ENCODE results near the gene RMDN2.
"Not testable (repeated sequence)": the region's sequence is repeated elsewhere in the genome, so short reads cannot be mapped to it uniquely, and the experiment has no call there.

The RMDN2 gene

DNA sequence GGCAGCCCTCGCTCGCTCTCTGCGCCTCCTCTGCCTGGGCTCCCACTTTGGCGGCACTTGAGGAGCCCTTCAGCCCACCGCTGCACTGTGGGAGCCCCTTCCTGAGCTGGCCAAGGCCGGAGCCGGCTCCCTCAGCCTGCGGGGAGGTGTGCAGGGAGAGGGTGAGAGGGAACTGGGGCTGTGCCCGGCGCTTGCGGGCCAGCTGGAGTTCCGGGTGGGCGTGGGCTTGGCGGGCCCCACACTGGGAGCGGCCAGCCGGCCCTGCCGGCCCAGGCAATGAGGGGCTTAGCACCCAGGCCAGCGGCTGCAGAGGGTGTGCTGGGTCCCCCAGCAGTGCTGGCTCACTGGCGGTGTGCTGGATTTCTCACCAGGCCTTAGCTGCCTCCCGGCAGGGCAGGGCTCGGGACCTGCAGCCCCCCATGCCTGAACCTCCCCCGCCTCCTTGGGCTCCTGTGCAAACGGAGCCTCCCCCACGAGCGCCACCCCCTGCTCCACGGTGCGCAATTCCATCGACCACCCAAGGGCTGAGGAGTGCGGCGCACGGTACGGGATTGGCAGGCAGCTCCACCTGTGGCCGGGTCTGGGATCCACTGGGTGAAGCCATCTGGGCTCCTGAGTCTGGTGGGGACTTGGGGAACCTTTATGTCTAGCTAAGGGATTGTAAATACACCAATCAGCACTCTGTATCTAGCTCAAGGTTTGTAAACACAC is 95.4 kb downstream of the RMDN2 start:
- not testable (repeated sequence) for H3K36me3 ChIP-seq (ENCODE audit: control insufficient read depth, insufficient read depth, low read length)
- WGBS, 2 experiments (ENCODE audit: insufficient coverage in 2 of 2) = 92 to 94% methylated on average over 17 to 22 of the region's 33 CpGs

DNA sequence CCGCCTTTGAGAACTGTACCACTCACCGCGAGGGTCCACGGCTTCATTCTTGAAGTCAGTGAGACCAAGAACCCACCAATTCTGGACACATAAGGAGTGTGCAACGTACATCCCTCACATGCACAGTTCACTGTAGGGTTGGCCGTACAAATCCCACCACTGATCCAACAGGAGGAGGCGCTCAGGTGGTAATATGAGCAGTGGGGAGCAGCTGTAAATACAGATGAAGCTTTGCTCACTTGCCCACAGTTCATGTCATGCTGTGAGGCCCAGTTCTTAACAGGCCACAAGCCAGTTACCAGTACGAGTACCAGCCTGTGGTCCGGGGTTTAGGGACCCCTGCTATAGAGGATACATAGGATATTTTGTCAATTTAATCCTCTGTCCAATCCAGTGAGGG is 96.5 kb downstream of the RMDN2 start:
- no peak overlapping the region for H3K27ac ChIP-seq (ENCODE audit: low read depth, low read length, severe bottlenecking)
- 95 to 98% methylated on average over 7 to 9 of the region's 9 CpGs for WGBS, 2 experiments (ENCODE audit: insufficient coverage in 2 of 2)
- H3K4me3 ChIP-seq (ENCODE audit: extremely low read depth, insufficient read depth, low read length, poor library complexity, severe bottlenecking) = no peak overlapping the region
- no peaks in the 10 kb centered on the region for H3K36me3 ChIP-seq (ENCODE audit: control insufficient read depth, insufficient read depth, low read length)
- no peaks in the 10 kb centered on the region for H3K9me3 ChIP-seq (ENCODE audit: control insufficient read depth, low read length)
- H3K4me1 ChIP-seq (ENCODE audit: control insufficient read depth, insufficient read depth, low read length, poor library complexity, severe bottlenecking) = no peaks in the 10 kb centered on the region

More for the DNA sequence above, 95.4 kb downstream of the RMDN2 start:
- H3K27ac ChIP-seq (ENCODE audit: low read depth, low read length, severe bottlenecking); H3K9me3 ChIP-seq (ENCODE audit: control insufficient read depth, low read length); H3K4me3 ChIP-seq (ENCODE audit: extremely low read depth, insufficient read depth, low read length, poor library complexity, severe bottlenecking); H3K4me1 ChIP-seq (ENCODE audit: control insufficient read depth, insufficient read depth, low read length, poor library complexity, severe bottlenecking): not testable (repeated sequence)

DNA sequence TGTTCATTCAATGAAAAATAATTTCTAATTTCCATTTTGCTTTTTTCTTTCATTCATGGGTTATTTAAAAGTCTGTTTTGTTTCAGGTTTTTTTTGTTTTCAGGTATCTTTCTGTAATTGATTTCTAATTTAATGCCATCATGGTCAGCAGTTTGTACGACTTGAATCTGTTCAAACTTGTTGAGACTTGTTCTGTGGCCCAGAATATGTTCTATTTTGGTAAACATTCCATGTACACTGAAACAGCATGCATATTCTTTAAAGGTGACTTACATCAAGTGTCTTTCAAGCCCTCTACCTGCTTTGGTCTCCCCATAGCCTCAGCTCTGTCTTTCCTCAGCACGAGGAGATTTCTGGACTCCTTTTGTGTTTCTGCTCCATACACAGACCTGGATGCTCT is 101.8 kb downstream of the RMDN2 start:
- no peaks in the 10 kb centered on the region for H3K36me3 ChIP-seq (ENCODE audit: control insufficient read depth, insufficient read depth, low read length)
- no peaks in the 10 kb centered on the region for H3K9me3 ChIP-seq (ENCODE audit: control insufficient read depth, low read length)
- no peak overlapping the region for H3K27ac ChIP-seq (ENCODE audit: low read depth, low read length, severe bottlenecking)
- no peaks in the 10 kb centered on the region for H3K4me1 ChIP-seq (ENCODE audit: control insufficient read depth, insufficient read depth, low read length, poor library complexity, severe bottlenecking)
- no peak overlapping the region for H3K4me3 ChIP-seq (ENCODE audit: extremely low read depth, insufficient read depth, low read length, poor library complexity, severe bottlenecking)
- WGBS, 2 experiments (ENCODE audit: insufficient coverage in 2 of 2) = 92 to 100% methylated on average over 1 of the region's 2 CpGs

DNA sequence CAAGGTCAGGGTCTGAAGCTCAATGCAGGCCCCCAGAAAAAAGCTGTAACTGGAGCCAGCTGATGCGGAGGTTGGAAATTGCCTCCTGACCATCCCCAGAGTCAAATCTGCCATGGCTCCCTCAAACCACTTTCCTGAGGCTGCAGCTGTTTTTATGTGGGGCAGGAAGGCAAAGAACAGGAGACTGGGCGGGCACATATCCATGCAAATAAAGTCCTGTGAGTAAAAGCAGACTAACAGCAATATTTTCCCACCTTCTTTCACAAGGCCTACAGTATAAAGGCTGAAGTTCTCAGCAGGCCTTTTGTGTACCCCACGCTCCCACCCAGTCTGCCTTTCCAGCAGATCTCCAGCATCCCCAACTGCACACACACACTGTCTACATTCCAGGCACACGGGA is 103.7 kb downstream of the RMDN2 start:
- no peaks in the 10 kb centered on the region for H3K4me1 ChIP-seq (ENCODE audit: control insufficient read depth, insufficient read depth, low read length, poor library complexity, severe bottlenecking)
- H3K9me3 ChIP-seq (ENCODE audit: control insufficient read depth, low read length) = no peaks in the 10 kb centered on the region
- 95 to 97% methylated on average over 2 to 4 of the region's 4 CpGs for WGBS, 2 experiments (ENCODE audit: insufficient coverage in 2 of 2)
- no peak overlapping the region for H3K4me3 ChIP-seq (ENCODE audit: extremely low read depth, insufficient read depth, low read length, poor library complexity, severe bottlenecking)
- no peaks in the 10 kb centered on the region for H3K36me3 ChIP-seq (ENCODE audit: control insufficient read depth, insufficient read depth, low read length)
- H3K27ac ChIP-seq (ENCODE audit: low read depth, low read length, severe bottlenecking) = no peak overlapping the region

DNA sequence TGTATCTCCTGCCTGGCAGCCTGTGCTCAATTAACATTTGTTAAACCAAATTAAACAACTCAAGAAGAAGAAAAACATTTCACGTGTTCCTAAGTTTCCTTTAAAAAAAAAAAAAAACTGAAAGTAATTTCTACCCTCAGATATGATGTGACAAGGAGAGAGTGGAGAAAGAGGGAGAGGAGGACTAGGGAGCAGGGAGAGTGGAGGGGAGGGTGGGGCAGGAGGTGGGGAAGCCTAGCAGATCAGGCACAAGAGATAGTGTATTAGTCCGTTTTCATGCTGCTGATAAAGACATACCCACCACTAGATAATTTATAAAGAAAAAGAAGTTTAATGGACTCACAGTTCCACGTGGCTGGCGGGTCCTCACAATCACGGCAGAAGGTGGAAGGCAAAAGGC is 104.4 kb downstream of the RMDN2 start:
- 78 to 82% methylated on average over 3 of the region's 5 CpGs for WGBS, 2 experiments (ENCODE audit: insufficient coverage in 2 of 2)
- Histone ChIP-seq H3K4me3 (ENCODE audit: extremely low read depth, insufficient read depth, low read length, poor library complexity, severe bottlenecking) (no peak overlapping the region), H3K36me3 (ENCODE audit: control insufficient read depth, insufficient read depth, low read length) (no peaks in the 10 kb centered on the region), H3K9me3 (ENCODE audit: control insufficient read depth, low read length) (no peaks in the 10 kb centered on the region), H3K4me1 (ENCODE audit: control insufficient read depth, insufficient read depth, low read length, poor library complexity, severe bottlenecking) (no peaks in the 10 kb centered on the region), H3K27ac (ENCODE audit: low read depth, low read length, severe bottlenecking) (no peak overlapping the region)

DNA sequence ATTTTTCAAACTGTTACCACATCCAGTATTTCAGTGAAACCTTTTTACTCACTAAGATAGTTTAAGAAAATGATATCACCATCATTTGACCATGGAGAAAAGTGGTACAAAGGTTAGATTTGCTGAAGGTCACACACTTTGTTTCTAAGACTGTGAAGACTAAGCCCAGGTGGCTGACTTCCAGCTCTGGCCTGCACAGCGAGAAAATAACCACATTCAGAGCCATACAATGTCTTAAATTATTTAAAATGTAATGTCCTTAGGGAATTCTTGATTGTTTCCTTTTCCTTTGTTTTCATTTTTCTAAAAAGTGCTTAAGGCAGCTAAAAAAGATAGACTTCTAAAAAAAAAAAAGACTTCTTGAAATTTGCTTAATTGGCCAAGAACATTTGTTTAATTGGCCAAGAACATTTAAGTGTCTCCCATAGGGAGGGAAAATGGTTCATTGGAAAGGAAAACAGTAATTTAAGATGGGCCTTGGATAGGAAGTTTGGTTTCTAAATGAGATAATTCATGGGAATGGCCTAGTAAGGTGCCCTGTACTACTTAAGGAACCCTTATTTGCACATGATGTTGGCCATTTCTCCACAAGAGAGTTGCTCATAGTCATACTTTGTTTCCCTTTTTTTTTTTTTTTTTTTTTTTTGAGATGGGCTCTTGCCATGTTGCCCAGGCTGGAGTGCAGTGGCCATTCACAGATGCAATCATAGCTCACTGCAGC is 105.7 kb downstream of the RMDN2 start:
- WGBS, 2 experiments (ENCODE audit: insufficient coverage in 2 of 2) = no CpG with 5 or more reads among the region's 1 CpG
- Histone ChIP-seq H3K4me1 (ENCODE audit: control insufficient read depth, insufficient read depth, low read length, poor library complexity, severe bottlenecking) (no peaks in the 10 kb centered on the region), H3K27ac (ENCODE audit: low read depth, low read length, severe bottlenecking) (no peak overlapping the region), H3K9me3 (ENCODE audit: control insufficient read depth, low read length) (no peaks in the 10 kb centered on the region), H3K36me3 (ENCODE audit: control insufficient read depth, insufficient read depth, low read length) (no peaks in the 10 kb centered on the region), H3K4me3 (ENCODE audit: extremely low read depth, insufficient read depth, low read length, poor library complexity, severe bottlenecking) (no peak overlapping the region)

DNA sequence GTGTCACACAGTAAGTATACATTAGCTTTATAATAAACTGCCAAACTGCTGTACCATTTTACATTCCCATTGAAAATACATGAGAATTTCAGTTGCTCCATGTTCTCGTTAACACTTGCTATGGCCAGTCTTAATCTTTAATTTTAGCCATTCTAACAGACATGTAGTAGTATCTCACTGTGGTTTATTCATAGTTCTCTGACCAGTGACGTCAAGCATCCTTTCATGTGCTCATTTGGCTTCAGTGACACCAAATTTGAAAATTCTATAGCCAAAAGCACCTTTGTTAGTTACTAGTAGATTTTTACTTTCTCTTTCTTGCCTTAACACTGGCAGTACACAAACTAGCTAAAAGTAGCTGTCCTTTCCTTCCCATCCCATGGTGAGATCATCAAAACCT is 107.9 kb downstream of the RMDN2 start:
- no peak overlapping the region for H3K4me3 ChIP-seq (ENCODE audit: extremely low read depth, insufficient read depth, low read length, poor library complexity, severe bottlenecking)
- H3K9me3 ChIP-seq (ENCODE audit: control insufficient read depth, low read length) = no peaks in the 10 kb centered on the region
- H3K36me3 ChIP-seq (ENCODE audit: control insufficient read depth, insufficient read depth, low read length) = no peaks in the 10 kb centered on the region
- no peak overlapping the region for H3K27ac ChIP-seq (ENCODE audit: low read depth, low read length, severe bottlenecking)
- no peaks in the 10 kb centered on the region for H3K4me1 ChIP-seq (ENCODE audit: control insufficient read depth, insufficient read depth, low read length, poor library complexity, severe bottlenecking)
- WGBS, 2 experiments (ENCODE audit: insufficient coverage in 2 of 2) = 92 to 100% methylated on average over 1 to 2 of the region's 2 CpGs

DNA sequence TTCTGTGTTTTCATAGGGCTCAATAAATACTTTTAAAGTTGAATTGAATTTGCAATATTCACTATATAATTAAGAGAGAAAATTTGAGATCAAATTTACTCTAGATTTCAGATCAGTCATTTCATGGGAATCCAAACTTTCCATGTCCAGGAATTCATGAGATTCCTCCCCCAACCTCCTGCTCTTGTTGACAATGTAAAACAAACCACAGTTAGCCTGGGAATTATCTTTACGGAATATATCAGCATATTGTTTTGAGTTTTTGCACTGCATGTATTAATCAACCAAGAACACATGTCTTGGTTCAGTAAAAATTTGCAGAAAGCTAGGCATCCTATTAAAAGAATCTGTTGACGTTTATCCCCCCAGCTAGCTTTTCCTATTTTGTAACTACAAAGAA is 108.6 kb downstream of the RMDN2 start:
- Histone ChIP-seq H3K36me3 (ENCODE audit: control insufficient read depth, insufficient read depth, low read length) (no peaks in the 10 kb centered on the region), H3K27ac (ENCODE audit: low read depth, low read length, severe bottlenecking) (no peak overlapping the region), H3K9me3 (ENCODE audit: control insufficient read depth, low read length) (no peaks in the 10 kb centered on the region), H3K4me3 (ENCODE audit: extremely low read depth, insufficient read depth, low read length, poor library complexity, severe bottlenecking) (no peak overlapping the region), H3K4me1 (ENCODE audit: control insufficient read depth, insufficient read depth, low read length, poor library complexity, severe bottlenecking) (no peaks in the 10 kb centered on the region)
- WGBS, 2 experiments (ENCODE audit: insufficient coverage in 2 of 2) = no CpG with 5 or more reads among the region's 2 CpGs

DNA sequence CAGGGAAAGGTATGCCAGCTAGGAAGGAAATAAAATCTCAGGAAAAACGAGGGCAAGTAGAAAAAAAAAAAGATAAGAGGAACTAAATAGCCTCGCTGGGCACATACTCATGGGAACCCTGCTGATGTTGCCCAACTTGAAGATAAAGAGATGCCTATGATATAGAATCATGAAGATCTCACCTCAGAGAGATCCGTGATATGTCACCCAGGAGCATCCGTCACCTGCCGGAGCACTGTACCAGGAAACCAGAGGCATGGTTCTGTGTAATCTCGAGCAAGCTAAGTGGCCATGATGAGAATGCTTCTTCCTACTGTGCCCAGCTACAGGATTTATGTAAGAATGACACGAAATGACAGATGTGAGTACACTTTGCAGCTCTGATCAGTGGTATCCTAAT is 110.9 kb downstream of the RMDN2 start:
- H3K27ac ChIP-seq (ENCODE audit: low read depth, low read length, severe bottlenecking) = no peak overlapping the region
- no peaks in the 10 kb centered on the region for H3K4me1 ChIP-seq (ENCODE audit: control insufficient read depth, insufficient read depth, low read length, poor library complexity, severe bottlenecking)
- WGBS, 2 experiments (ENCODE audit: insufficient coverage in 2 of 2) = 90% methylated on average over 5 to 7 of the region's 7 CpGs
- no peaks in the 10 kb centered on the region for H3K36me3 ChIP-seq (ENCODE audit: control insufficient read depth, insufficient read depth, low read length)
- H3K4me3 ChIP-seq (ENCODE audit: extremely low read depth, insufficient read depth, low read length, poor library complexity, severe bottlenecking) = no peak overlapping the region
- no peaks in the 10 kb centered on the region for H3K9me3 ChIP-seq (ENCODE audit: control insufficient read depth, low read length)

DNA sequence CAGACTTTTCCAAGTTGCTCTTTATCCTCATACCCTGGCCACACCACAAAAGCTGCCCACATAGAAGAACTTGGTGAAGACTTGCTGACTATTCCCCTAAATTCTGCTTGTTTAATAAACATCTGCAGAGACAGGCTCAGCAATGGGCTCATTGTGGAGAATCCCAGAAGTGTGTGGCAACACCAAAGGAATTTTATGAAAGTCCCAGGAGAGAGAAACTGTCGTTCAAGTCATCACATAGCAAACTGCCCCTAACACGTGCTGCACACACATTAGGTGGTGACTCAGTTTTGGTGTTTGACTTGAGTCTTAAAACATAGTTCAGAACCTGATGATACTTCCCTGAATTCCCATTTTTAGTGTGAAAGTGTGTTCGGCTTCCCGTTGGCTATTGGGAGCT is 112.2 kb downstream of the RMDN2 start:
- Histone ChIP-seq H3K4me1 (ENCODE audit: control insufficient read depth, insufficient read depth, low read length, poor library complexity, severe bottlenecking) (no peaks in the 10 kb centered on the region), H3K36me3 (ENCODE audit: control insufficient read depth, insufficient read depth, low read length) (no peaks in the 10 kb centered on the region), H3K4me3 (ENCODE audit: extremely low read depth, insufficient read depth, low read length, poor library complexity, severe bottlenecking) (no peak overlapping the region), H3K27ac (ENCODE audit: low read depth, low read length, severe bottlenecking) (no peak overlapping the region), H3K9me3 (ENCODE audit: control insufficient read depth, low read length) (no peaks in the 10 kb centered on the region)
- WGBS, 2 experiments (ENCODE audit: insufficient coverage in 2 of 2) = no CpG with 5 or more reads among the region's 4 CpGs

Data from mesodermal cell (in vitro differentiated cells).